Measurements from ENCODE around the gene PAXIP1. TPM values are rescaled to one million over a fixed set of nuclear protein-coding genes. Genes with fewer than 3 reads are reported as not detected.
A peak's percentile ranks its signal among the peaks of the same experiment; 100 is the strongest.
"Not testable (repeated sequence)": the region's sequence is repeated elsewhere in the genome, so short reads cannot be mapped to it uniquely, and the experiment has no call there.

PAXIP1 gene, protein sequence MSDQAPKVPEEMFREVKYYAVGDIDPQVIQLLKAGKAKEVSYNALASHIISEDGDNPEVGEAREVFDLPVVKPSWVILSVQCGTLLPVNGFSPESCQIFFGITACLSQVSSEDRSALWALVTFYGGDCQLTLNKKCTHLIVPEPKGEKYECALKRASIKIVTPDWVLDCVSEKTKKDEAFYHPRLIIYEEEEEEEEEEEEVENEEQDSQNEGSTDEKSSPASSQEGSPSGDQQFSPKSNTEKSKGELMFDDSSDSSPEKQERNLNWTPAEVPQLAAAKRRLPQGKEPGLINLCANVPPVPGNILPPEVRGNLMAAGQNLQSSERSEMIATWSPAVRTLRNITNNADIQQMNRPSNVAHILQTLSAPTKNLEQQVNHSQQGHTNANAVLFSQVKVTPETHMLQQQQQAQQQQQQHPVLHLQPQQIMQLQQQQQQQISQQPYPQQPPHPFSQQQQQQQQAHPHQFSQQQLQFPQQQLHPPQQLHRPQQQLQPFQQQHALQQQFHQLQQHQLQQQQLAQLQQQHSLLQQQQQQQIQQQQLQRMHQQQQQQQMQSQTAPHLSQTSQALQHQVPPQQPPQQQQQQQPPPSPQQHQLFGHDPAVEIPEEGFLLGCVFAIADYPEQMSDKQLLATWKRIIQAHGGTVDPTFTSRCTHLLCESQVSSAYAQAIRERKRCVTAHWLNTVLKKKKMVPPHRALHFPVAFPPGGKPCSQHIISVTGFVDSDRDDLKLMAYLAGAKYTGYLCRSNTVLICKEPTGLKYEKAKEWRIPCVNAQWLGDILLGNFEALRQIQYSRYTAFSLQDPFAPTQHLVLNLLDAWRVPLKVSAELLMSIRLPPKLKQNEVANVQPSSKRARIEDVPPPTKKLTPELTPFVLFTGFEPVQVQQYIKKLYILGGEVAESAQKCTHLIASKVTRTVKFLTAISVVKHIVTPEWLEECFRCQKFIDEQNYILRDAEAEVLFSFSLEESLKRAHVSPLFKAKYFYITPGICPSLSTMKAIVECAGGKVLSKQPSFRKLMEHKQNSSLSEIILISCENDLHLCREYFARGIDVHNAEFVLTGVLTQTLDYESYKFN
- polyA plus RNA-seq (ENCODE audit: insufficient read length in 10 of 10), result 10 to 100 TPM in 8 of 10 donors, 1 to 10 TPM in 2; 8.8 to 14.3 (median 11.6) TPM
- long read RNA-seq, donor 1, partial matches to known transcripts, result 0 of 1 reads
- long read RNA-seq, donor 1, other reads (novel, unspliced or antisense), result 0 of 1 reads
- long read RNA-seq, donor 2, result 0 reads
- long read RNA-seq, donor 3, result 0 reads
- long read RNA-seq, donor 4, result 0 reads
- long read RNA-seq, donor 5, partial matches to known transcripts, result 6 of 6 reads
- long read RNA-seq, donor 5, other reads (novel, unspliced or antisense), result 0 of 6 reads
- long read RNA-seq, donor 6, result 0 reads
- long read RNA-seq, donor 7, result 0 reads
- long read RNA-seq, donor 8, result 0 reads
- long read RNA-seq, donor 9, result 0 reads

DNA sequence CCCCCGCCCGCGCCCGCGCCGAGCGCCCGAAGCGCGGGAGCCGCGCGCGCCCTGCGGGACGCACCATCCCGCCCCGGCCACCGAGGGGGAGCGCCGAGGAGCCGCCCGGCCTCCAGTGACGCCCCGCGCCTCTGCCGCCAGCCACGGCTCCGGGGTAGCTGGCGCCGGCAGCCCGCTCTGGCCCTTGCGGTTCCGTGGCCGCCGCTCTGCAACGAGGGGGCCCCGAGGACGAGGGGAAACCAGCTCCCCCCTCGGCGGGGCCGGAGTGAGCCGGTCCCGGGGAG, at the start of gene PAXIP1:
TSS of gene PAXIP1 (minus strand) at position 33 of the 284 bp plus-strand sequence. CDS start 195 bp downstream, outside the sequence.
- peak in 1 of 3 donors; percentile 65 for DNase-seq

DNA sequence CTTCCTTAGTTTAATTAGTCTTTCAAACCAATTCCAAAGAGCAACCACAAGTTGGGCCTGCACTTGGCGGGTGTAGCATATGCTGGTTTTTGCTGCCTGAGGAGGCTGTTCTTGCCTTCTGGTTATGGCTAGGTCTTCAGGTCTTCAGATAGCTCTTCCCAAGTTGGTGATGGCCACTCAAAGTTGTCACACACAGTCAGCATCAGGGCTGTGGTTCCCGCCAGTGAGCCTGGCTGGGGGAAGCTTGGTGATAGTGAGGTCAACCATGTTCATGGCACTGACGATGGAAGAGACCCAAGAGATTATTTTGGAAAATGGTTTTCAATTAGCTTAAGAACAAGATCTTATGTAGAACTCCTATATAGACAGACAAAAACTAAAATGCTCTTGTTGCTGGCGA, 48.4 kb upstream of the PAXIP1 start:
- DNase-seq, result no peak

DNA sequence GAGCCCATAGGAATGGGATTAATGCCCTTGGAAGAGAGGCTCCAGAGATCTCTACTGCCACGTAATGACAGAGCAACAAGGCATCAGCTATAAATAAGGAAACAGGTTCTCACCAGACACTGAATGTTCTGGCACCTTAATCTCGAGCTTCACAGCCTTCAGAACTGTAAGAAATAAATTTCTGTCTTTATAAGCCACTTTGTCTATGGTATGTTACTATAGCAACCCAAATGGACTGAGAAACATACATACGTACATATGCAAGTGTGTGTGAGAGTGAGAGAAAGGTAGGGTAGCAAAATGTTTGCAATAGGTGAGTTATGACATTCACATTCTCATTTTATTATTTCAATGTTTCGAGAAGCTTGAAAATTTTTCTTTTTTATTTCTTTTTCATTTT, 45.1 kb upstream of the PAXIP1 start:
- no peak for DNase-seq

DNA sequence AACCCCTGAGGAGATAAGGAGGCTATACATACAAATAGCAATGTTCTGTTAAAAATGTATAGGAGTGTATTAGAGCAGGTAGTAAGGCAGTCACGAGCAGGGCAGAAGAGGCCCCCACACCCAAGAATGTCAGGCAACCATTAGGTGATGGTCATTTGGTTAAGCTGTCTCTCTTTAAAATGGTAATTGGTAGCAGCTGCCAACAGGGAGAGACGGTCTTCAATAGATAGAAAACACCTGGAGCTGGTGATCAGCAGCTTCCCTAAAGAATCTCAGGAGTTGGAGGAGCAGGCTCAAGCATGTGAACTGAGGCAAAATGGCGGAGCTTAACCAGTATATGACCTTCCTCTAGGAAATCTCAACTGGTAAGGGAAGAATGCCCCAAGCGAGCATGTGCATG, 40.8 kb upstream of the PAXIP1 start:
- DNase-seq, result no peak

DNA sequence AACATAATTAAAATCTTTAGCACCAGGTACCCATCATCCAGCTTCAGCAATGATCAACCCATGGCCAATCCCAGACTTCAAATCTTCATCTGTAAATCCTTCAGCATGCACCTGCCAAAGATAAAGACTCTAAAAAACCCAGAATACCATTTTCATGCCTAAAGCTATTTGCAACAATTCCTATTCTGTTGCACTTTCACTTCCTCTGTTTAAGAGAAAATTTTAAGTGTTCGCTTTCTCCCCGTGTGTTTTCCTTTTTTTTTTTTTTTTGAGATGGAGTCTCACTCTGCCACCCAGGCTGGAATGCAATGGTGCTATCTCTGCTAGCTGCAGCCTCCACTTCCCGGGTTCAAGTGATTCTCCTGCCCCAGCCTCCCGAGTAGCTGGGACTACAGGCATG, 35.4 kb upstream of the PAXIP1 start:
- DNase-seq, result no peak

DNA sequence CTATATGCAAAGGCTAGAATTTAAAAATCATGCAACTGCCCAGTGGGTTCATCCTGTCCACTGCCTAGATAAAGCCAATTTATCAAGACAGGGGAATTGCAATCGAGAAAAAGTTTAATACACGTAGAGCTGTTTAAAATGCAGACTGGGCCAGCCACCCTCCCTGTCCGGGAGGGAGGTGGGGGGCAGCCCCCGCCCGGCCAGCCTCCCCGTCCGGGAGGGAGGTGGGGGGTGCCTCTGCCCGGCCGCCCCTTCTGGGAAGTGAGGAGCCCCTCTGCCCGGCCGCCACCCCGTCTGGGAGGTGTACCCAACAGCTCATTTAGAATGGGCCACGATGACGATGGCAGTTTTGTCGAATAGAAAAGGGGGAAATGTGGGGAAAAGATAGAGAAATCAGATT, 31.6 kb upstream of the PAXIP1 start:
- not testable (repeated sequence) for DNase-seq

DNA sequence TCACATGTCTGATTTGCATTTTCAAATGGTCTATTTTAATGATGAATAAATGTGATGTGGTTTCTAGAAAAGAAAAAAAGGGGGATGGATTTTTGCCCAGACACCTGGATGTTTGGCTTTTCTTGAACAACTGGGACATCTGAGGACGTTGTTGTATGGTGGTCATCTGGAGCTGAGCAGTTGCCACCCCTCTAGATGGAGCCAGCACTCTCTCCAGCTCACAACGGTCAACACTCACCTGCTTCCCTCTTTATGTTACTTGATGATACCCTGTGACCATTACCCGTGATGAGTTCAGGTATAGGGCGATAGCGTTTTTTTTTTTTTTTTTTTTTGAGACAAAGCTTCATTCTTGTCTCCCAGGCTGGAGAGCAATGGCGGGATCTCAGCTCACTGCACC, 30.1 kb upstream of the PAXIP1 start:
- DNase-seq, result no peak

DNA sequence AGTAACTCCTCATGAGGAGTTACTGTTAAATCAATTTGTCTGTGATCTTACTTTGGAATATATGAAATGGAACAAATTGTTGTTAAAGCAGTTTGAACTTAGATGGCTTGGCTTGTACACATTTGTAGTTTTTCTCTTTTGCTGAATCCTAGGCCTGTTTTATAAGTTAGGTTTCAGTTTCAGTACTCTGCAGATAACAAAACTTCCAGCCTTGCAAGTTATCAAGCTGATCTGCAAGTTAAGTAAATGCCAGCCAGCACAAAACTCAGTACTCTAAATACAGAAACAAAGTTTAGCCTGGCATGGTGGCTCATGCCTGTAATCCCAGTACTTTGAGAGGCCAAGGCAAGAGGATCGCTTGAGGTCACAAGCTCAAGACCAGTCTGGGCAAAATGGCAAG, 25.0 kb upstream of the PAXIP1 start:
- no peak for DNase-seq

DNA sequence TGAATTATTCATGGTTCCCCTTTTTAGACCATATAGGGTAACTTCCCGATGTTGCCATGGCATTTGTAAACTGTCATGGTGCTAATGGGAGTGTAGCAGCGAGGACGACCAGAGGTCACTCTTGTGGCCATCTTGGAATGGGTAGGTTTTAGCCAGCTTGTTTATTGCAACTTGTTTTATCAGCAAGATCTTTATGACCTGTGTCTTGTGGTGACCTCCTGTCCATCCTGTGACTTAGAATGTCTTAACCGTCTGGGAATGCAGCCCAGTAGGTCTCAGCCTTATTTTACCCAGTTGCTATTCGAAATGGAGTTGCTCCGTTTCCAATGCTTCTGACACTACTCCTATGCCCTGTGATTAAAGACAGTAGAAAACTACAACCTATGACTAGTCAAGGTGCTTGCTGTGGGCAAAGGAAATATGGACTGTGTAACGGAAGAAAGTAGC, 18.8 kb upstream of the PAXIP1 start:
- no peak for DNase-seq

DNA sequence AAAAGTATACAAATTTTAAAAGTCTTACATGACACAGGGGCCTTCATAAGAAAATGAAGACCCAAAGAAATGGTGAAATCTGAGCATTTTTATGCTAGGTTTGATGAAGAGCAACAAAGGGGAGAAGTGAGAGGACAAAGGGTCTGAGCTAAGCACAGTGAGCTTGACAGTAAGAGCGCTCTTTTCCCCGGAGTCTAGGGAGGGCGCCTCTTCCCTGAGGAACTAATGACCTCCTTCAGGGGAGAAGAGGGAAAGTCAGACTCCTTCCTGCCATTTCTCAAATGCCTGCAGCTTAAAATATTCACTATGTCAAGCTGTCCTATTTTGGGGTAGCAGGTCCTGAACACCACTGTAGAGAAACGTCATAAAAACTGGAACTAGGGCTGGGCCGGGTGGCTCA, 18.1 kb upstream of the PAXIP1 start:
- DNase-seq, result no peak

DNA sequence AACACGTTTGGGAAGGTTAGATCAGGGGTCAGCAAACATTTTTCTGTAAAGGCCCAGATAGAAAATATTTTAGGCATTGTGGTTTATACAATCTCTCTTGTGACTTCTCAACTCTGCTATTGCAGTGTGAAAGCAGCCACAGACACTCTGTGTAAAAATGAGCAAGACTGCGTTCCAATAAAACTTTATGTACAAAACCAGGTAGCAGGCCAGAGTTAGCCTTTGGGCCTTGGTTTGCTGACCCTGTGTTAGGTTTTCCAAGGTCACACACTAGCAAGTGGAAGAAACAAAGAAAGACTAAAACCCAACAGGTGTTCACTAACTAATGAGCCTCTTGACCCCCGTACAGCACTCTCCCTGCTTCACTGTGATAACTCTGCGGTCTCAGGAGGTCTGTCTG, 14.9 kb upstream of the PAXIP1 start:
- DNase-seq, result no peak

DNA sequence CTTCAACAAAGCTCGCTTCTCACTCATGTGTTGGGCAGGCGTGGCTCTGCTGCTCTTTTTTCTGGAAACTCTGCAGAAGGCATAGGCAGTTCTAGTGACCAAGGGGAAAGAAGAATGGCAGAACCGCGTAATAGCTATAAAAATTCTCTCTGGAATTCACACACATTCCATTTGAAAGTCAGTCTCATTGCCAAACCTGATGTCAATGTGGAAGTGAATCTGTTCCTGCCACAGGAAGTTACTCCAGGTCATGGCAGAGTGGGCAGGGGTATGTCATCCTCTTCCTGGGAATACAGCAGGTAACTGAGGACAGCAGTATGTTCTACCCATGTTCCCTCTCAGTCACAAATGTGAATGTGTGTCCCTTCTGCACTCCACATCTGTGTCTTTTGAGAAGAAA, 8.2 kb upstream of the PAXIP1 start:
- no peak for DNase-seq

DNA sequence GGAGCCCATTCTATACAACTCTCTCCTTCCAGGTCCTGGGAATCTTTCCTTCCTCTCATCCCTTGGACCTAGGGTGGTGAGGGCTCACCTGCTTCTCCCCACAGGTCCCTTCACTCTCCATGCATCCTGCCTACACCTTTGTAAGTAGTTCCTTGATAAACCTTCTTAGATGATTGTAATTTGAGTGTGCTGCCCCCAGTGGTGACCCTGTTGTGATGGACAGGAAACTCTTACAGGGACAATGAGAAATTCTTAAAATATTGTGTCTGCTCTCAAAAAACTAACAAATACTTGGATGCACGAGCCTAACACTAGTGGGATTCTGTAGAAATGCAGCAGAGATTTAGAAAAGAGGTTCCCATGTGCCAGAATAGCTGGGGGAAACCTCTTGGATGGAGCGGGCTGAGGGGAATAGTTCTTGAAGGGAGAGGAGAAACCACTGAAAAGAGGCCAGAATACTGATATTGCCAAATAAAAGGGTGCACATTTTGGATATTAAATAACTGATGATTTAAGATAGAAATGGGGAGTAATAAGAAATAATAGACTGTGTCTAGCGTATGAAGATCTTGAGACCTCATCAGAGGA, 6.7 kb upstream of the PAXIP1 start:
- no peak for DNase-seq

DNA sequence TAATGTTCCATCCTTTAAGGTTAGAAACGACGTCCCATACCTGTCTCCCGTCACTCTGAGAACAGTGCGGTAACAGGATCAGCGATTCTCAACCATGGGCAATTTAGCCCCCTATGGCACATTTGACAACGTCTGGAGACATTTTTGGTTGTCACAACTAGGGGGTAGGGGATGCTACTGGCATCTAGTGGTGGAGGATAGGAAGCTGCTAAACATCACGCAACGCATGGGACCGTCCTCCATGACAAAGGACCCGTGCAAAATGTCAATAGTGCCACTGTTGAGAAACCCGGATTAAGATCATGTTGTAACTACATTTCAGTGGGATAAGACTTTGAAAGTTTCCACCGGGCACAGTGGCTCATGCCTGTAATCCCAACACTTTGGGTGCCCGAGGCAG, 5.0 kb upstream of the PAXIP1 start:
- peak in 1 of 3 donors; percentile 9 for DNase-seq

DNA sequence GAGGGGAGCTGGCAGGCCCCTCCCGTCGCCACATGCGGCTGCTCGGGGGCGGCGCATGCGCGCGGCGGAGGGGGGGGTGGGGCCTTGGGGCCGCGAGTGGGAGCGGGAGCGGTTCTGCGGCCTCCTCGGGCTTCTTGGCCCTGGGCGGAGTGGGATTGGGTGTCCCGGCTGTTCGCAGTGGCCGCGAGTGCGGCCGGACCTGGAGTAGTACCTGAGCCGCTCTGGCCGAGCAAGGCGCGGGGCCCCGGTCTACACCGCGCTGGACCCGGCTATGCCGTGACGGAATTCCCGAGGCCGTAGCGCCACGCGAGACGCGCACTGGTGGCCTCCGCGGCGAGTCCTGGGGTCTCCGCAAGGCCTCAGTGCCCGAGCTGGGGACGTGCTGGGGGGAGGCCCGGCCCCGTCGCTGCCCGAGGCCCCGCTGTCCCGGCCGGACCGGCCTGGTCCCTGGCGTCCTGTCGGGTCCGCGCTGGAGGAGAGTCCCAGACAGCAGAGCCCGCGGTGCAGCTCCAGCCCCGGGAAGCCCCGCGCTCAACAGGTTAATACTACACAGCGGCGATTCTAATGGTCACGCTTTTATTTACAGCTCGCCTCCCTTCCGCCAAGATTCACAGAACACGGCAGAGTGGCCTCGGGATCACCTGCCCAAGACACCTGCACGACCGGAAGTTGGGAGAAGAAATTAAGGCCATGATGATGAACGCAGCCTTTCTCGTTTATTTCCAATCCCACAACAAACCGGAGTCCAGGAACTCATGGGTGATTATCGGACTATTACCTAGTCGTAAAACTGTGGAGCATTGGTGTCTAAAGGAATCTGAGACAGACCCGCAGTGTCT, 671 bp upstream of the PAXIP1 start:
- DNase-seq, result peak; percentile 81 to 94 (median 93)

DNA sequence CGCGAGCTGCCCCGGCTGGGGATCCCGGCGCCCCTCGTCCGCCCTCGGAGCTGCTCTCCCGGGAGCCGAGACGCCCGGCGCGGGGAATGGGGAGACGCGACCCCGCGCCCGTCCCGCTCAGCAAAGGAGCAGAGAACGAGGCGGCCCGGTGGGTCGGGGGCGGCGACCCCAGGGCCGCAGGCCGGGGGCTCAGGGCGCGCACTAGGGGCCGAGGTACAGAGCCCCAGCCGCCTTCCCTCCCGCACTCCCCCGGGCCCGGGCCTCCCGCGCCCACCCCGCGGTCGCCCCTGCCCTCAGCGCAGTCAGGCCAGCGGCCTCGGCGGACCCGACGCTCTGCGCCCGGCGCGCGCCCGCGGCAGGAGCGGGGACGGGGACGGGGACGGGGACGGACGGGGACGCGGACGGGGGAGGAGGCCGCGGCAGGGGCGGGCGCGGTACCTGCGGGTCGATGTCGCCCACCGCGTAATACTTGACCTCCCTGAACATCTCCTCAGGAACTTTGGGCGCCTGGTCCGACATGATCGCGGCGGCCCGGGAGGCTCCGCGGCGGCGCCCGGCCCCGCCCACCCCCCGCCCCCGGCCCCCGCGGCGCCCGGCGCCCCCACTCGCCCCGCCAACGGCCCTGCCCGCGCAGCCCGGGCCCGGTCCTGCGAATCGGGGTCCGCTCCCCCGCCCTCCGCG, 373 bp downstream of the PAXIP1 start:
- peak; percentile 30 to 75 (median 47) for DNase-seq

DNA sequence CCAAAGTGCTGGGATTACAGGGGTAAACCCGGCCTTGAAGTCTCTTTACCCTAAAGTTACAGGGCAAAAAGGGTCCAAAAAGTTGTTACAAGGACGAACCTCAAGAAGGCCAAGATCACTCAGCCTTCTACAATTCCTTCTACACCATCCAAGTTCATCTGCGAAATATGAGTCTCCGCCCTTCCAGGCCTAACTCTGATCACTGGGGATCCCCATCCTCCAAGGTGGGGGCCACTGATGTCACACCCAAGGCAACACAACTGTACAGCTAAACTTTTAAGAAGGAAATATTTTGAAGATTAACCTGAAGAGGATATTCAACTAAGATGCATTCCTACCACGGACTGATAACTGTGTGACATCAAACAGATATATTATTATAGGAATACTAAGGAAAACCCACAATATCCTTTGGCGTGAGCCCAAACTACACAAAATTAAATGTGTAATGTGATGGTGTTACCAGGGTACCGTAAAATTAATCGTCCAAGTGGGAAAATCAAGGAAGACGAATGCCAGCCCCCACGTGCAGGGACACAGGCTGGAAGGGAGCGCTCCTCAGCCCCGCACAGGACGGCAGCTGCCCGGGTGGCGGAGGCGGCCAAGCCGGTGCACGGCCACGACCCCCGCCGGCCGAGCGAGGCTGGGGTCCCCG, 1.0 kb downstream of the PAXIP1 start:
- peak in 2 of 3 donors; percentile 3 to 38 for DNase-seq

DNA sequence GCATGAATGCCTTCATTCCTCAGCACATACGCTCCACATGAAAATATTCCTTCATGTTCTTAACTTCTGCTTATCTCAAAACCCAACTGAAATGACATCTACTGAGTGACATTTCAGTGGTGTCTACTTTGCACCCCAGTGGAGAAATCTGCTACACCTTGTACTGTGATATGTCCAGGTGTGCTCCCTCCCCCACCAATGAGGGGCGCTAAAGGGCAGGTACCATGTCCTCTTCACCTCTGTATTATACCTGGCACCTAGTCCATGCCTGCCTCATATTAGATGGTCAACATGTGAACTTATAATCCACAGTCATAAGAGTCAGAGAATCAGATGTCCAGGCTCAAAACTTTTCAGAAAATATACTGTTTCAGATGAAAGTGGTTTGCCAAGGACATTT, 2.1 kb downstream of the PAXIP1 start:
- no peak for DNase-seq

DNA sequence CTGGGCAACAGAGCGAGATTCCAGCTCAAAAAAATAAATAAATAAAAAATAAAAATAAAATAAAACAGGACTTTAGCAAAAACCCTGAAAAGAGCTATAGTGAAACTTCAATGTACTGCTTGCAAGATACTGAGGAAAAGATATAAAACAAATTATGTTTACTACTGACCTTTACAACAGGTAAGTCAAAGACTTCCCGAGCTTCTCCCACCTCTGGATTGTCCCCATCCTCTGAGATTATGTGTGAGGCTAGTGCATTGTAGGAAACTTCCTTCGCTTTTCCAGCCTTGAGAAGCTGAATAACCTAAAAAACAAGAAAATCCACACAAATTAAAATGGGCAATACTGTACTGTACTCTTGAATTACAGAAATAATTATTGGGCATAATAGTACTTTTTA, 4.4 kb downstream of the PAXIP1 start:
- DNase-seq, result no peak
